Measurements from ENCODE around the gene RNF215.
"Not testable (repeated sequence)": the region's sequence is repeated elsewhere in the genome, so short reads cannot be mapped to it uniquely, and the experiment has no call there.

Gene RNF215

DNA sequence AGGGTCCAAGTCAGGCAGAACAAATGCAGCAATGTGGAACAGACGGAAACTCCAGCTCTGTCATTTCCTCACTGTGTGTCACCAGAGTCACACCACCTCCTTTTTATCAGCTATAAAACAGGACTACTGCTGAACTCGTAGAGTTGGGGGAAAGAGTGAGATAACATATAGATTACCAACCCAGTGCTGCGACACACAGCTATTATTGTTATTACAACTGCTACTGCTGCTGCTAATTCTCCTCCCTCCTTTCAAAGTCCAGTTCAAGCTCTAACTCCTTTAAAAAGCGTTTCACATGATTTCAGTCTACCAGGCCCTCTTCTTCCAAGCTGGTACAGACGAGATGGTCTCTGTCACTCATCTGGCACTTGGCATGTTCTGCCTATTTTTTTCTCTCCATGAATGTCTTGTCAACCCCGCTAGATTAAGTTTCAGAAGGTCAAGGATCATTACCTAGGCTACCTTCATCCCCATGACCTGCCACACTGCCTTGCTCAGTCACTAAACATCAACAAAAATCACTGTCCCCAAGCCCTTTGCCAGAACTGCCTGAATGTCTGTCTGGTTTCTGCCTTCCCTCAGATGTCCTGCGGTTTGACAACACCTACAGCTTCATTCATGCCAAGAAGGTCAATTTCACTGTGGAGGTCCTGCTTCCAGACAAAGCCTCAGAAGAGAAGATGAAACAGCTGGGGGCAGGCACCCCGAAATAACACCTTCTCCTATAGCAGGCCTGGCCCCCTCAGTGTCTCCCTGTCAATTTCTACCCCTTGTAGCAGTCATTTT lies 34.7 kb upstream of the RNF215 start:
- no peak for DNase-seq (ENCODE audit: low read depth)

DNA sequence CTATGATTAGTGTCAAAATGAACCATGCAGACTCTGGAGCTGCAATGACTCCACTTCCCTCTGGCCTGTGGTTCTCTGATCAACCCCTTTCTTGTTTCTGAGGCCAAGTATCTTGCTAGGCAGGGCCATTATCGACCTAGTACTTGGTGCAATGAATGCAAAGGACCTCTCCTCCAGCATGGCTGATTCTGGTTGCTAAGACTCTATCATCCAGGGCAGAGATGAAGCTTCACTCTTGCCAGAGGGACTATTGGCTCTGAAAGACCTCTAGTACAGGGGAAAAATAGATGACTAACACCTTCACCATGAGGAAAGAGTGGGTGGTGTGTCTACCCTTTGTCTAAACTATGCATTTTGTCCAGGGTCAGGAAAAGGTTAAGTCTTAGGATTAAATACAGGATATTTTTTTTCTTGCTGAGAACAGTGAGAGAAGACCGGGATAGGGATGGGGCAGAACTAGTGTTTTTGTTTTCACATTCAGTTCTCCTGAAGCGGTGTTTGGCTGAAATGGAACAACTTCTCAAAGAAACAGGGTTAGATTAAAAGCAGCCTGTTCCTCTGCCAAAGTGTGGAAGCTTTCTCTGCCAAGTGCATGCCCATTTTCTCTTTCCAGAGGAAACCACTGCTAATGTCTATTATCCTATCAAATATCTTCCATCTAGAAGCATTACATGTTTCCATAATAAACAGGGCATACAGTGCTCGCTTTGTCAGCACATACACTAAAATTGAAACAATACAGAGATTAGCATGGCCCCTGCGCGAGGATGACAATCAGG lies 33.3 kb upstream of the RNF215 start:
- DNase-seq (ENCODE audit: low read depth) = no peak

DNA sequence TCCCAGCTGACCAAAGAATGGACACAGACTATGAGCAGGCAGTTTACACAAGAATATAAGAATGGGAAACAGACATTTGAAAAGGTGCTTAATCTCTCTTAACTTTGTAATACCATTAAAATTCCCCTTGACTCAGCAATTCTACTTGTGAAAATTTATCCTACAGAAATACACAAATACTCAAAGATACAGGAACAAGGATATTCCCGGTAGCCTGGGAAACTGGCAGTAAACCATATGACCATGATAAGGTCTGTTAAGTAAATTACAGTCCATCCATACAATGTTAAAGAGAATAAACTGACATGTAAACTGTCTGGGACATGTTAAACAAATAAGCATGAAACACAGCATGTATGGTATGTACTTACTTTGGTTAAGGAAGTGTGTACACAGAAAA lies 29.6 kb upstream of the RNF215 start:
- DNase-seq (ENCODE audit: low read depth) = no peak

DNA sequence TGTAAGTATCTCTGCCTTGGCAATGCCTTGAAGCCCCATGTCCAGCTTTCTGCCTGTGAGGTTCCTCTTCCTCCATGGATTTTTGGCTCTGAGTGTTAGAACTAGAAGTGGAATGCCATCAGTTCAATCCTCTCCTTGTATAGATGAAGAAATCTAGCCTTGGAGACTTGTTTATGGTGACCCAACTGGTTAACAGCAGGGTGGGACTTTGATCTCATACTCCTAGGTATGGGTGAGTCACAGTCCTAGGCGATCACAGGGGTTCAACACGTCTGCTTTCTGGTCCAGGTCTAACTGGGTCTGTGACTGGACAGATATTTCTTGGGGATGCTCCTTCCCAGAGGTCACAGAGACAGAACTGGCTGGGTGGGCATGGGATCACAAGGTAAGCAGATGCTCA lies 29.2 kb upstream of the RNF215 start:
- DNase-seq (ENCODE audit: low read depth) = no peak

DNA sequence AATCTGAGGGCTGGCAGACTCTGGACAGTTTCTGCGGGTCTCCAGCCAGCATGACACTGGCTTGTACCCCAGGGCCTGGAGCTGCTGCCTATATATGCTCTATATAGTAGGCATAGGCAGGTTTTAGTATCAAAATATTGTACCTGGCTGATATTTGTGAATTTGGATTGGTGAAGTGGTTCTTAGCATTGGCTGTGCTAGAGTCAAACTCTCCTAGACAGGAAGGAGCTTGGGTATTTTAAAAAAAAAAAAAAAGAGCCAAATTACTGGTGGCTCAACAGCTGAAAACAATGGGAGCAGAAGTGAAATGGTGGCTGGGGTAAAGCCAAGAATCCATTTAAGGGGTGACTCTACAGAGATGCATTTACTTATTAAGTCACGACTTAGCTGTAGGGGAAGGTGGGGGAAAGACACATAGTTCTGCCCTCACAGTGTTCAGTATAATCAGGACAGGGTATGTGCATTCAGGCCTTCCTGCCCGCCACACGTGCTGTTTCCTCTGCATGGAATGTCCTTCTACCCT lies 27.4 kb upstream of the RNF215 start:
- no peak for DNase-seq (ENCODE audit: low read depth)

DNA sequence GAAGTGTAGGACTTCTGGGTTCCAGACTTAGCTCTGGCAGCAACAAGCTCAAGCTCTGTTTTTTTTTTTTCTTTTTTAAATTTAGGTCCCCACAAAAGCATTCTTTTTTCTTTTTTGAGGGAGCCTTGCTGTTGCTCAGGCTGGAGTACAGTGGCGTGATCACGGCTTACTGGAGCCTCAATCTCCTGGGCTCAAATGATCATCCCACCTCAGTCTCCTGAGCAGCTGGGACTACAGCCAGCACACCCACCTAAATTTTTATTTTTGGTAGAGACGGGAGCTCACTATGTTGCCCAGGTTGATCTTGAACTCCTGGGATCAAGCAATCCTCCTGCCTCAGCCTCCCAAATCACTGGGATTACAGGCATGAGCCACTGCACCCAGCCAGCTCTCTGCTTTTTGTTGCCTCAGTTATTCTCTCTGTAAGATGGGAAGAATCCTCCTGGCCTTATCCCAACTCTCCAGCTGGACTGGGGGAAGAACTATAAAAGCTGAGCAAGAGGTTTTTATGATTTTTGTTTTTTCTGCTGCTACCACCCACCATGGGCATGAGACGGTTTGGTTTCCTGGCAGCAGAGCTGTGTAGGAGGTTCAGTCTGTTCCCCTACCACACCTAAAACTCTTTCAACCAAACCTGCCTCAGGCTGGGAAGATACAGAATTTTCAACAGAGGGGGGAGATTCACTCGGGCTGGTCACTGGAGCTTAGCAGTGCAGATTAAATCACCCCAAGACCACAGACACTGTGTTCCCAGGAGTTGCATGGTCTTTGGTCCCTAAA lies 26.7 kb upstream of the RNF215 start:
- DNase-seq (ENCODE audit: low read depth) = no peak

DNA sequence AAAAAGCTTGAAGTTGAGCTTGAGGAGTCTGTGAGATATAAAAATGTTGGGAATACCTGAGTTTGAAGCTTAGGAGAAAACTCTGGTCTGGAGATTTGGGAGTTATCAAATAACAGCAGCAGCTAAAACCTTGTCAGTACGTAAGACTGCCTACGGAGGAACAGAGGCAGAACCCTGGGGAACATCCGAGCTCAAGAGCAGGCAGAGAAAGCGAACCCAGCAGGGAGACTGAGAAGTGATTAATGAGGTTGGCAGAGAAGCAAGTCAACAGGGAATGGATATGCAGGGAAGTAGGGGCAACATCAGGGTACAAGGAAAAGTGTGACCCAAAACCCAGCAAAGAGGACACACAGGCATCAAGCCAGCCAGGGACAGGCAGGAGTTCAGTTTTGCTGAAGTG lies 25.8 kb upstream of the RNF215 start:
- DNase-seq (ENCODE audit: low read depth) = no peak

DNA sequence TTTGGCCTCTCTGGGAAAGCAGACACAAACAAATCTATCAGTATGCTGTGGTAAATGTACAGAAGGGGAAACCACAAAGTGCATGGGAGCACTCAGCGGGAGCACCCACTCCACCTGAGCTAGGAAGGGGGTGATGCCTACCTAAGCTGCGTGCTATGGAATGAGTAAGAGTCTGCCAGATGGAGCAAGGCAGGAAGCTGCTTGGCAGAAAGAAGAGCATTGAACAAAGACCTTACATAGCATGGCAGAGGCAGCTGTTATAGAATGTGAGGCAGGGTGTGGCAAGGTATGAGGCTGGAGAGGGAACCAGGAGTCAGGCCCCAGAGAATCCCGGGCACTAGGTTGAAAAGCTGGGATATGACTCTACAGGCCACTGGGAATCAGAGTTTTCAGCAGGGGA lies 24.6 kb upstream of the RNF215 start:
- DNase-seq (ENCODE audit: low read depth) = no peak

DNA sequence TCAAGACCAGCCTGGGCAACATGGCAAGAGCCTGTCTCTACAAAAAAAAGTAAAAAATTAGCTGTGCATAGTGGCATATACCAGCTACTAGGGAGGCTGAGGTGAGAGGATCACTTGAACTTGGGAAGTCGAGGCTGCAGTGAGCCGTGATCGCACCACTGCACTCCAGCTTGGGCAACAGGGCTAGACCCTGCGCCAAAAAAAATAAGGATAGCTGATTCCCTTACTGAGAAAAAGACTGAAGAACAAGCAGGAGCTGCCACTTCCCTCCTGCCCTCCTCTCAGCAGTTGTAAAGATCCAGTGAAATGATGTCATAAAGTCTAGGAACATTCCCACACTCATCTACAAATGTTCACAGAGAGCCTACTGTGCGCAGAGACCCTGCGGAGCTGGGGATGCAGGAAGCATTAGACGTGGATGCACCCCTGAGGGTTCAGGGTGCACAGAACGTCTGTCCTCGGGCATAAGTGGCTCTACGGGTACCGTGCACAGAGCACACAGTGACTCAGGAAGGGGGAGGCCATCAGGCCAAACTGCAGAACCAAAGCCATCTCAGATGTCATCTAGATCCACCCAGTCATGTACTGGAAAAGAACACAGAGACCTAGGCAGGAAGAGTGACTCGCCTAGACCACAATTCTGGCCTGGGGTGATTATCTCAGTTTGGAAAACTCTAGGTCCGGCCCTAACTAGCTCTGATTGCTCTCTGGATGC lies 21.3 kb upstream of the RNF215 start:
- DNase-seq (ENCODE audit: low read depth) = no peak

DNA sequence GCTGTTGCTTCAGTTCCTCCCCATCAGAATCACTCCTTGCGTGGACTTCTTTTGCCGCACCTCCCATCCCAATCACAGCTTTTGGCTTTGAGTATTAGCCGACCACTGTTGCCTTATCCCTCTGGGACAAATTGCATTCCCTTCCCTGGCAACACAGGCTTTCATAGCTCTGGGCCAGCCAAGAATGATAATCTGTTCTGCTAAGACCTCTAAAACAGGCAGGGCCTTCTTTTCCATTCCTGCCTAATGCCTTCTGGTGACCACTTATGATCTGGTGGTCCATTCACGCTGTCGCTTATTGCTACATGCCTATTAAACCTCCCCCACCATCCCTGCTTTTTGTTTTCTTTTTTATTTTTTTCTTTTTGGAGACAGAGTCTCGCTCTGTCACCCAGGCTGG lies 19.2 kb upstream of the RNF215 start:
- no peak for DNase-seq (ENCODE audit: low read depth)

DNA sequence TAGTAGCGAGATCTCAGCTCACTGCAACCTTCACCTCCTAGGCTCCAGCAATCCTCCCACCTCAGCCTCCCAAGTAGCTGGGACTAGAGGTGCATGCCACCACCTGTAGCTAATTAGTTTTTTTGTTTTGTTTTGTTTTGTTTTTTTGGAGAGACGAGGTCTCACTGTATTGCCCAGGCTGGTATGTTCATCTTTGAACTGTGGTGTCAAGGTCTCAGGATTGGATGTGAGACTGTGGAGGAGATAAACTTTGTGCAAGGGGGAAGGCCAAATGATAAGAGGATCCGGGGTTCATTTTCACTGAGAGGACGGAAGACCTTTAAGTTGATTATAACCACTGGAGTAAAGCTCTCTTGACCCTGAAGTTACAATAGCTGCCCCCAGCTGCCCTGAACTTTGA lies 18.5 kb upstream of the RNF215 start:
- no peak for DNase-seq (ENCODE audit: low read depth)

DNA sequence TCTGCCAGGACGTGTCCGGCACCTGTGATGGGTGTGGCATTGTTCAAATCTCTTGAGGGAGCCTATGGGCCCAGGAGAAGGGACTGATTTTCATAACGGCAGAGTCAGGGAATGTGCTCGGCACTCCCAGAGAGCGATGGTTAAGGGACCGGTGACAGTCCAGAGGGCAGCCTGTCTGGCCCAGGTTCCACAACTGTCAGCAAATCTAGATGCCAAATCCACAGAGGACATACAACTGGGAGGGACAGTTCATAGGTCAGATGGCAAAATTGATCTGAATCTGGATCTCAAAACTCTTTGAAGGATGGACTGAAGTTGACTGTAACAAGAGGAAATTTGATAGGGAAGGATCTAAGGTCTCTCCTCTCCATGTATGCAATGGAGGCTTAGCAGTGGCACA lies 17.1 kb upstream of the RNF215 start:
- DNase-seq (ENCODE audit: low read depth) = no peak

DNA sequence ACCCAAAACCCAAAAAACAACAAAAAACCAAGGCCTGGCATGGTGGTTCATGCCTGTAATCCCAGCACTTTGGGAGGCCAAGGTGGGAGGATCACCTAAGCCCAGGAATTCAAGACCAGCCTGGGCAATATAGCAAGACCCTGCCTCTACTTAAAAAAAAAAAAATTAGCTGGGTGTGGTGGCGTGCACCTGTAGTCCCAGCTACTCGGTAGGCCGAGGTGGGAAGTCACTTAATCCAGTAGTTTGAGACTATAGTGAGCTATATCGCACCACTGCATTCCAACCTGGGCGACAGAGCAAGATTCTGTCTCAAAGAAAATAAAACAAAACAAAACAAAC lies 15.5 kb upstream of the RNF215 start:
- DNase-seq (ENCODE audit: low read depth) = not testable (repeated sequence)

DNA sequence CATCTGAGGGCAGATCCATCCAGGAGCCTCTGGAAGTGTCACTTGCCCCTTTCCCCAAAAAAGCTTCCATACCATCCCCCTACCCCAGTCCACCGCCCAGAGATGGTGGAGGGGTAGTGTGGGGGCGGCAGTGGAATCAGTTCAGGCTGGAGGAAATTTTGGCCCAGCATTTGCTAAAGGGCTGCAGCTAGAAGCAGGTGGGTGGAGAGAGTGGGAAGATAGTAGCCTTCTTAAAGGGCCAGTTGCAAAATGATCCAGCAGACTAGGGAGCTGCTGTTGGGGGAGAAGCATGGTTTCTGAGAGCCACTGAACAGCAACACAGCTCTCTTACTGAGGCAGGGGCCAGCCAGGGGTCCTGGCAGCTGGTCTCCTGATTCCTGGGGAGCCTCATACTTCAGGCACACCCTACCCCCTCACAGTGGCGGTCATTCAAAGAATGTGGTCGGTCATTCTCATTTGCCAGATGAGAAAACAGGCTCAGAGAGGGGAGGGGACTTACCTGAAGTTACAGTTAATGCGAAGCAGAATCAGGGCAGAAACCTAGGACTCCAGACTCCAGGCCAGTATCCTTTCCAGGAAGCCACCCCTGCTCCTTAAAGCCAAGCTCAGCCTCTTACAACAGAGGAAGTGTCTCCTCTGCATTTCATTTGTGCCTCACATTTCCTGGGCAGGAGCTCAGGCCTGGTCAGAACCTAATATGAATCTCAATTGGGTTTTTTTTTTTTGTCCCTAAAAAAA lies 15.0 kb upstream of the RNF215 start:
- DNase-seq (ENCODE audit: low read depth) = no peak

DNA sequence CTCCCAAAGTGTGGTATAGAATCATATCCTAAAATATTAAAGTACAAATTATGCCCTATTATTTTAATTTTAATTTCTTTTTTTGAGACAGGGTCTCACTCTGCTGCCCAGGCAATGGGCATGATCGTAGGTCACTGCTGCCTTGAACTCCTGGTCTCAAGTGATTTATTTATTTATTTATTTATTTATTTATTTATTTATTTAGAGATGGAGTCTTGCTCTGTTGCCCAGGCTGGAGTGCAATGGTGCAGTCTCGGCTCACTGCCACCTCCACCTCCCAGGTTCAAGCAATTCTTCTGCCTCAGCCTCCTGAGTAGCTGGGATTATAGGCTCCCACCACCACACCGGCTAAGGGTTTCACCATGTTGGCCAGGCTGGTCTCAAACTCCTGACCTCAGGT lies 13.8 kb upstream of the RNF215 start:
- not testable (repeated sequence) for DNase-seq (ENCODE audit: low read depth)

DNA sequence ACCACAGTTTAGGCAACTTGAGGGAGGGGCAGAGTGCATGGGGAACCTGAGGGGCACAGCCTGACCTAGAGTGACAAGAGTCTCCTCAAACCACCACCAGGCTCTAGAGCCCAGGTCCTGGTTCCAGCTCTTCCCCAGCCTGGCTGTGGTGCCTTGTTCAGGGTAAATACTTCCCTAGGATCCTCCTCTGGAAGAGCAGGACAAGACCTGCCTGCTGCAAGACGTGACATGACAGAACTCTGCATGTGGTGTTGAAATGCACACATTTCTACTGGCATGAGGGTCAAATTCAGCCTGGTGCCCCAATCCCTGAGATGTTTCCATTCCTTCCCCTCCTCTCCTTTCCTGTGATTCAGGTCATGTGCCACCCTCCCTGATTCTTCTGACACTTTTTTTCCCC lies 12.9 kb upstream of the RNF215 start:
- DNase-seq (ENCODE audit: low read depth) = no peak

DNA sequence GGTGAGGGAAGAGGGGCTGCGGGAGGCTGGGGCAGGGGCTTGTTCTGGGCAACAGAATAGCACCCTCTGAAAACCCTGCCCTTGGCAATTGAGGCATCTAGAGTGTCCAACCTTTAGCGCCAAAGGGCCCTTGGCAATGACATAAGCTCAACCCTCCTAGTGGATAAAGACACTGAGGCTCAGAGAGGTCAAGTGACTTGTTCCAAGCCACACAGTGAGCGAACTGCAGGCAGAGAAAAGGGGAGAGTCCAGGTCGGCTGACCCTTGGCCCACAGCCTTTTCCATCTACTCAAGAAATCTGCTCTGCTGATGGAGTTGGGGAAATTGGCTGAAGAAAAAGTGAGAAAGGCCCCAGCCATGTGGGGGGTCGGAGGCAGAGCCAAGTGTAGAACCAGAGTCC lies 12.5 kb upstream of the RNF215 start:
- DNase-seq (ENCODE audit: low read depth) = no peak

DNA sequence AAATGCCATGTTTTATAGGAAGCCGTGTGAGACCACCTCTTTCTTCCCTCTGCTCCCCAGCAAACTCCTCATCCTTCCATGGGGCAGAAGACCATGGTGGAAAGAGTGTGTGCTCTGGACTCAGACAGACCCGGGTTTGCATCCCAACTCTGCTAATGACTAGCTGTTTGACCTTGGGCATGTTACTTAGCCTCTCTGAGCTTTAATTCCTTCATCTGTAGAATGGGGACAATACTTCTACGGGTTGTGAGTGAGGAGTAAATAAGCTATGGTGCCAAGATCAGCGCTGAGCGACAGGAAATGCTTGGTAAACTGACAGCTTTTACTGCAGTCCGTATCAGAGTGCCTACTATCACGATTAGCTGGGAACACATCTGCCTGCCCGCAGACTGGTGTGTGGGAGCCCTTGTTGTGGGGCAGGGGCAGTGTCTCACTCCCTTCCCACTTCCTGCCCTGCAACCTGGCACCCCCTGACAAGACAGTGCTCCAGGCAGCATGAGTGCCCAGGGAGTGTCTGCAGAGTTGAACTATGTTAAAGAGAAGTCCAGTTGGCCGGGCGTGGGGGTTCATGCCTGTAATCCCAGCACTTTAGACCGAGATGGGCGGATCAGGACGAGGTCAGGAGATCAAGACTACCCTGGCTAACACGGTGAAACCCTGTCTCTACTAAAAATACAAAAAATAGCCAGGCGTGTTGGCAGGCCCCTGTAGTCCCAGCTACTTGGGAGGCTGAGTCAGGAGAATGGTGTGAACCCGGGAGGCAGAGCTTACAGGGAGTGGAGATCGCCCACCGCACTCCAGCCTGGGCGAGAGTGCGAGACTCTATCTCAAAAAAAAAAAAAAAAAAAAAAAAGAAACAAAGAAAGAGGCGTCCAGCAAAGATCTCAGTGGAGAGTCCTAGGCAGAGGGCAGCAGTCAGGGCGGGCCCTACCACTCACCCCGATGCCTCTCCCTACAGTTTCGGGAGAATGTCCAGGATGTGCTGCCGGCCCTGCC lies 11.8 kb upstream of the RNF215 start:
- no peak for DNase-seq (ENCODE audit: low read depth)

DNA sequence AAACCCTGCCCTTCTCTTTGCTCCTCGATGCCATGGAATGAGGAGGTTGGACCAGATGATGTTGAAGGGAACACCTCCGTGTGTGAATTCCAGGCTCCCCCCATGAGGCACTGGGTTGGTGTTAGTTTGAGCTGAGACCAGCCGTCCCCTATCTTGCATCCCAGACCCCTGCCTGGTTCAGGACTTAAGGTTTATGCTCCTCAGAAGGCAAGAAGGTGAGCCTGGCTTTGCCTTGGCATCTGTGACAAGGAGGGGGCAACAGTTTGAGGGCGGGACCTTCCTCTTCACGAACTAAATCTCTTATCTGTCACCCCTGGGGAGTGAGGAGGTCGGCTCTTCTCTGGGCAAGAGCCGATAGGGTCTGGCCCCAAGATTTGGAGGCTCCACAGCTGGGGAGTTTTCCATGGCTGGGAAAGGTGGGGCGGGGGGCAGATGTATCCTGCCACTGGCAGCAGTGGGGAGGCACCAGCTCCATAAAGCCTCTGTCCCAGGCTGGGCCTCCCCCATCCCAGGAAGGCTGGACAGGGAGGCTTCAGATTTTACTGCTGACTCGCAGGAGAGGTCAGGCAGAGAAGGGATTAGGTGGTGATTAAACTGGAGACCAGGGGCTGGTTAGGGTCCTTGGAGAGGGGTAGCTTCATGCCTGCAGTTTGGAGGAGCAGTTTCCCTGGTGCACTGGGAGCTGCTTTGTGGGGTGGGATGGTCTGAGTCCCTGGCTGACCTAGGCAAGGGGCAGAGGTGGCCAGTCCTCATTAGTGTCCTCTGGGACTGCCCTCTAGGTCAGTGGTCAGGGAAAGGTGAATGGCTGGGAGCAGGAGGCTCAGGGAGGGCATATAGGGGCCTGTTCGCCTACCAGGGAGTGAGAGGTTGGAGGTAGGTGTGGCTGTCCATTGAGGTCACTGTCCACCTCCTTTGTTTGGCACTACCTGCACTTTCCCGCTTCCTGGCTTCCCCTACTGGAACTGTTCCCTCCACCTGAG lies 10.7 kb upstream of the RNF215 start:
- no peak for DNase-seq (ENCODE audit: low read depth)

Measured in stimulated activated CD8-positive, alpha-beta memory T cell treated with anti-CD3 and anti-CD28 coated beads, Interleukin-15, amount 100 ng/mL, for 1 hour (primary cell).